Caco-2 (cell line): ENCODE data around the gene TIPRL. TPM values are rescaled to one million over a fixed set of nuclear protein-coding genes. Genes with fewer than 3 reads are reported as not detected.
A peak's percentile ranks its signal among the peaks of the same experiment; 100 is the strongest.

ENCODE experiments used
- BruUV-seq: library from RNA; stranded (reverse); fragments of 400-500 nt; replicated peaks from 2 replicates; lab custom pipeline; 2021; lab: Mats Ljungman, UMichigan
- CTCF ChIA-PET: fragments of 300-600 bp; sonication (Branson Sonifier 250); formaldehyde crosslinking; loops from one replicate; lab custom pipeline; 2022; ENCODE audit warnings: antibody characterized with exemption; lab: Charles Lee
- POLR2A ChIA-PET: fragments of 300-600 bp; sonication (Branson Sonifier 250); formaldehyde crosslinking; loops from one replicate; lab custom pipeline; 2022; ENCODE audit warnings: antibody characterized with exemption; lab: Charles Lee
- DNase-seq, 2 experiments: peaks; one replicate each; pipeline versions ENCODE4 v3.0.0 to v3.0.0-alpha.2; 2020 to 2022
- H3K27me3 ChIP-seq: replicated peaks from 2 replicates; pipeline ENCODE4 v1.6.0; 2011; ENCODE audit warnings: low read length; ENCODE audit not compliant: control insufficient read depth, insufficient read depth
- H3K36me3 ChIP-seq: 2 replicates; pipeline ENCODE4 v1.5.1; 2011; ENCODE audit warnings: low read length; ENCODE audit not compliant: control insufficient read depth, insufficient read depth
- H3K4me1 ChIP-seq: fragments of 250-450 bp; sonication (Bioruptor Pico); 2 replicates; pipeline ENCODE4 v1.5.1; 2020; ENCODE audit warnings: mild to moderate bottlenecking
- H3K4me3 ChIP-seq: 2 replicates; pipeline ENCODE4 v1.5.1; 2011; ENCODE audit warnings: low read depth, mild to moderate bottlenecking, control low read depth, low read length
- H3K9me3 ChIP-seq: fragments of 250-450 bp; sonication (Bioruptor Pico); 2 replicates; pipeline ENCODE4 v1.5.1; 2020; ENCODE audit warnings: mild to moderate bottlenecking, moderate library complexity
- H3K27ac Mint-ChIP-seq: one replicate; pipeline ENCODE4 v1.8.0; 2022; ENCODE audit warnings: mixed read lengths; ENCODE audit not compliant: unreplicated experiment
- H3K27me3 Mint-ChIP-seq: one replicate; pipeline ENCODE4 v1.8.0; 2022; ENCODE audit warnings: mixed read lengths; ENCODE audit not compliant: insufficient read depth, unreplicated experiment
- H3K36me3 Mint-ChIP-seq: one replicate; pipeline ENCODE4 v1.8.0; 2022; ENCODE audit warnings: mild to moderate bottlenecking, mixed read lengths; ENCODE audit not compliant: insufficient read depth, unreplicated experiment
- H3K4me1 Mint-ChIP-seq: one replicate; pipeline ENCODE4 v1.8.0; 2022; ENCODE audit warnings: low read depth, mixed read lengths; ENCODE audit not compliant: unreplicated experiment
- H3K4me3 Mint-ChIP-seq: one replicate; pipeline ENCODE4 v1.8.0; 2022; ENCODE audit warnings: mild to moderate bottlenecking, moderate library complexity, mixed read lengths; ENCODE audit not compliant: unreplicated experiment
- H3K9me3 Mint-ChIP-seq: one replicate; pipeline ENCODE4 v1.8.0; 2022; ENCODE audit warnings: mixed read lengths; ENCODE audit not compliant: unreplicated experiment
- CTCF ChIP-seq, 2 experiments: fragments of 200-600 bp in 1 of 2; IDR thresholded peaks; 1 replicate in 1 of 2; 2 replicates in 1 of 2; pipeline versions ENCODE4 v1.5.1 to v1.8.0; 2011 to 2022; ENCODE audit warnings: antibody characterized with exemption in 1 of 2, control low read depth in 1 of 2, inconsistent platforms in 1 of 2, low read depth in 1 of 2, low read length in 1 of 2, mild to moderate bottlenecking in 1 of 2, moderate library complexity in 1 of 2; ENCODE audit not compliant: insufficient read depth in 1 of 2, severe bottlenecking in 1 of 2, unreplicated experiment in 1 of 2
- intact Hi-C: fragments of 100-400 bp; cut with micrococcal nuclease; formaldehyde crosslinking; loops from one replicate; pipeline ENCODE4 v1.10.0; 2022; ENCODE audit not compliant: unreplicated experiment
- total RNA-seq: library from RNA; stranded (reverse); gene quantifications from 2 replicates; pipeline ENCODE4 v1.2.3, GENCODE V29; 2022

Gene TIPRL
- total RNA-seq, 1 experiment from 2014 or later, result 38.1 TPM

- H3K27me3 ChIP-seq, result no peaks in the 10 kb centered on the region
- H3K27ac Mint-ChIP-seq, result no peak overlapping the region
- no peaks in the 10 kb centered on the region for H3K9me3 ChIP-seq
- H3K9me3 Mint-ChIP-seq, result no peaks in the 10 kb centered on the region
- peaks cover 18% of the 10 kb centered on the region for H3K4me1 Mint-ChIP-seq
- H3K4me1 ChIP-seq, result peaks cover 23% of the 10 kb centered on the region
- peak overlapping the region; percentile 91 for H3K4me3 Mint-ChIP-seq
- H3K27me3 Mint-ChIP-seq, result no peaks in the 10 kb centered on the region
- no peak for DNase-seq
- TF ChIP-seq CTCF (IDR thresholded peaks at IDR 0.05; ENCODE audit: insufficient read depth in 1 of 2, low read depth in 1 of 2, low read length in 1 of 2, severe bottlenecking in 1 of 2, unreplicated experiment in 1 of 2), result no peak
- peaks cover 24% of the 10 kb centered on the region for H3K36me3 Mint-ChIP-seq
- no peak overlapping the region for H3K4me3 ChIP-seq
- H3K36me3 ChIP-seq, result no peaks in the 10 kb centered on the region; the same call in 1 of the 2 replicates
- no TSS peak for BruUV-seq
- ChIA-PET CTCF (no interaction called here), POLR2A (no interaction called here)
- intact Hi-C loops, result loop anchor here (1.0 kb wide), 1 partner anchor 18 kb away; no protein-coding TSS in a partner anchor
These were observed 44.1 kb upstream of the TIPRL start for GRCh38 chr1:168134642-168135041.

- Mint-ChIP-seq H3K27me3 (no peaks in the 10 kb centered on the region), H3K4me3 (peak overlapping the region; percentile 91), H3K36me3 (peaks cover 22% of the 10 kb centered on the region), H3K4me1 (peaks cover 18% of the 10 kb centered on the region), H3K9me3 (no peaks in the 10 kb centered on the region), H3K27ac (peak overlapping the region; percentile 37)
- no peaks in the 10 kb centered on the region for H3K9me3 ChIP-seq
- H3K4me1 ChIP-seq, result peaks cover 23% of the 10 kb centered on the region
- no peak for TF ChIP-seq CTCF (IDR thresholded peaks at IDR 0.05; ENCODE audit: insufficient read depth in 1 of 2, low read depth in 1 of 2, low read length in 1 of 2, severe bottlenecking in 1 of 2, unreplicated experiment in 1 of 2)
- H3K27me3 ChIP-seq, result no peaks in the 10 kb centered on the region
- DNase-seq, result peak in 1 of 2 experiments; percentile 40
- no TSS peak for BruUV-seq
- intact Hi-C loops, result loop anchor here (1.0 kb wide), 1 partner anchor 19 kb away; no protein-coding TSS in a partner anchor
- CTCF ChIA-PET, result interaction anchor here (2.1 kb wide), 1 partner anchor 11 kb away, joined by 7 read pairs; no protein-coding TSS in a partner anchor
- H3K4me3 ChIP-seq, result peak overlapping the region; percentile 72
- POLR2A ChIA-PET, result no interaction called here
- H3K36me3 ChIP-seq, result no peaks in the 10 kb centered on the region; the same call in 1 of the 2 replicates
These were observed 43.4 kb upstream of the TIPRL start for GRCh38 chr1:168135116-168135920.

GRCh38 chr1:168135921-168136708 lies 42.6 kb upstream of the TIPRL start:
- H3K36me3 Mint-ChIP-seq, result peaks cover 14% of the 10 kb centered on the region
- Histone ChIP-seq H3K4me3 (peak overlapping the region; percentile 72), H3K4me1 (peaks cover 24% of the 10 kb centered on the region), H3K9me3 (no peaks in the 10 kb centered on the region), H3K27me3 (no peaks in the 10 kb centered on the region), H3K36me3 (no peaks in the 10 kb centered on the region; the same call in 1 of the 2 replicates)
- H3K9me3 Mint-ChIP-seq, result no peaks in the 10 kb centered on the region
- peak overlapping the region; percentile 91 for H3K4me3 Mint-ChIP-seq
- intact Hi-C loops, result loop anchor here (1.0 kb wide), 3 partner anchors 10 to 42 kb away; partner anchors contain the start of gene TIPRL
- H3K27me3 Mint-ChIP-seq, result no peaks in the 10 kb centered on the region
- ChIA-PET POLR2A (interaction anchor here (0.8 kb wide), 1 partner anchor 212 kb away, joined by 4 read pairs; no protein-coding TSS in a partner anchor), CTCF (interaction anchor here (0.7 to 2.1 kb wide), 4 partner anchors 9 to 90 kb away, joined by 3 to 7 read pairs (median 3); partner anchors contain the start of gene SFT2D2)
- no TSS peak for BruUV-seq
- TF ChIP-seq CTCF (IDR thresholded peaks at IDR 0.05; ENCODE audit: insufficient read depth in 1 of 2, low read depth in 1 of 2, low read length in 1 of 2, severe bottlenecking in 1 of 2, unreplicated experiment in 1 of 2), result peak in 1 of 2 experiments; percentile 13
- DNase-seq, result peak; percentile 81 to 82
- H3K27ac Mint-ChIP-seq, result peak overlapping the region; percentile 37
- peaks cover 18% of the 10 kb centered on the region for H3K4me1 Mint-ChIP-seq
